Stimulated activated CD8-positive, alpha-beta memory T cell treated with anti-CD3 and anti-CD28 coated beads, Interleukin-15, amount 100 ng/mL, for 24 hours (primary cell): ENCODE results near the gene MMP15.
"Not testable (repeated sequence)": the region's sequence is repeated elsewhere in the genome, so short reads cannot be mapped to it uniquely, and the experiment has no call there.

ENCODE experiments used
- DNase-seq: peaks from one replicate; pipeline ENCODE4 v3.0.0-alpha.2; 2020; ENCODE audit warnings: low read depth

The MMP15 gene

DNA sequence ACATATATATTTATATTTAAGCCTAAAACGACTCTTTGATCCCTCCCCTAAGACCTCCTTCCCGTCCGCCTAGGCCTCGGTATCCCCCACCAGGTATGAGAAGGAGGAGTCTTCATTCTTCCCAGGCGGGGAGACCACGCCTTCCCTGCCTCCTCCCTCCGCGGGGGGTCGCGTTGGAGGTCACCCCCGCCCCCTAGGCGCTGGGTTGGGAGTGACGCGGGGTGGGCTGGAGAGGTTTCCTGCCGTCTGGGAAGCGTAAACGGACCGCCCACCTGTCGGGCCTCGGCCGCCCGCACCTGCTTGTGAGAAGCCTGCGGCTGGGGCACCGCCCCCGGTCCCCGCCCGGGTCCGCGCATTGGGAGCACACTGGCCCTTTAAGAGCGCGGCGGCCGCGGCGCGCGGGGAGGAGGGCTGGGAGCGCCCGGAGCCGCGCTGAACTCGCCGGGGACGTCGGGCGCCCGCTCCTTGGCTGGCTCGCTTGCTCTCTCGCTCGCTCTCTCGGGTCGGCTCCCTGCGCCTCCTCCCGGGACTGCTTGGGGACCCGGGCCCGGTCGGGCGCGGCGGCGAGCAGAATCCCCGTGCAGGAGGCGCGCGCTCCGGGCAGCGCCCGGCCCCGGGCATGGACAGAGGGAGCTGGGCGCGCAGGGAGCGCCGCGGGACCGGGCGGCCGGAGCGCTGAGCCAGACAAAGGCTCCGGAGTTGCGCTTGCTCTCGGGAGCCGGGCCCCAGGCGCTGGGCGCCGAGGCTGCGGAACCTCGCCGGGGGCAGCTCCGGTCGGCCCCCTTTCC lies at the start of gene MMP15:
TSS of gene MMP15 (plus strand) at position 404 of the 788 bp plus-strand sequence. CDS start 597 bp downstream, outside the sequence.
- peak; percentile 25 for DNase-seq

- DNase-seq, result no peak
These were observed 49.2 kb upstream of the MMP15 start for GRCh38 chr16:57976331-57976796.

GRCh38 chr16:57977418-57978069 lies 48.0 kb upstream of the MMP15 start:
- no peak for DNase-seq

DNA sequence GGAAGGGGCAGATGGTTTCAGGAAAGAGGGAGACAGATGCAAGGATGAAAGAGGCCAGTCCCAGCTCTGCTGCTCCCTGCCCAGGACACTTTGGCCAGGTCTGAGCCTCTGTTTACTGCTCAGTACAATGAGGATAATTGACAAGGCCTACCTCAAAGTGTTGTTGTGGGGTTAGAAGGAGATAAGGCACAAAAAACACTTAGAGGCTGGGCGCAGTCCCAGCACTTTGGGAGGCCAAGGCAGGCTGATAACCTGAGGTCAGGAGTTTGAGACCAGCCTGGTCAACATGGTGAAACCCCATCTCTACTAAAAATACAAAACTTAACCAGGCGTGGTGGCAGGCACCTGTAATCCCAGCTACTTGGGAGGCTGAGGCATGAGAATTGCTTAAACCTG lies 47.5 kb upstream of the MMP15 start:
- DNase-seq, result not testable (repeated sequence)

DNA sequence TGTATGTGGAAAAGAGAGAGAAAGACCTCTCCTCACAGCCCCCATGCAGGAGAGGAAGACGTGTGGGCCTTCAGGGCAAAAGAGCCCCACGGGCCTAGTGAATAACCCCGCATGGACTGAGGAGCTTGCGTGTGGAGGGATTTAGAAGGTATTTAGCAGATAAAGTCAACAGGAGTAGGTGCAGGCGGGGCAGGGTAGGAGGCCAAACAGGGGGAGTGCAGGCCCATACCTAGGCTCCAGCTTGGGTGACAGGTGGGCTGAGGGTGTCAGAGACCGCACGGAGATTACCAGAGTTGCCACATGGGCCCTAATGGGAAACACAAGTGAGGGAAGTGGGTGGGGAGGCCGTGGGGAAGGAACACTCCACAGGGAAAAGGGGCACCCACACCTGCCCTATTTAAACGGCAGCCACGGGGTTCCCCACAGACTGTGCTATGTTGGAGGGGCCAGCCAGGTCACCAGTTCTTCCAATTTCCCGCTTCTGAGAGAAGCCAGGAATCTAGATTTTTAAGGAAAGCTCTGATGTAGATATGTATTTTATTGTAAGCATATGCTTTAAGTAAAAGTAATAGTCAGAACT lies 46.5 kb upstream of the MMP15 start:
- no peak for DNase-seq

- no peak for DNase-seq
These were observed 43.9 kb upstream of the MMP15 start for GRCh38 chr16:57981636-57982035.

DNA sequence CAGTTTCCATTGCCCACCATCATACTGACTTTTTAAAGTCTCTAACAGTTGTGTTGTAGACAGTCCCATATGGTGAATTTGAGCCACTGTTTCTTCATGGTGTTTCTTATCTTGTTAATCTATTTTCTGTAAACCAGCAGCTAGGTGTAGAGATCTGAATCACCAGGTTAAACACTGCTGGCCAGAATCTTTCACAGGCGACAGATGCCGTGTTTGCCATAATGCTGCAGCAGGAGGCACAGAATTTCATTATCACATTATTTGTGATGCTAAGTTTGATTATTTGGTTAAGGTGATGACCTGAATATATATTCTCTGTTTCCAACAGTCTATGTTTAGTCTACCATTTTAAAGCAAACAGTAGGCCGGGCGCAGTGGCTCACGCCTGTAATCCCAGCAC lies 43.2 kb upstream of the MMP15 start:
- no peak for DNase-seq

GRCh38 chr16:57984443-57985203 lies 40.9 kb upstream of the MMP15 start:
- DNase-seq, result peak; percentile 72

- DNase-seq, result no peak
These were observed 40.1 kb upstream of the MMP15 start for GRCh38 chr16:57985204-57986181.

DNA sequence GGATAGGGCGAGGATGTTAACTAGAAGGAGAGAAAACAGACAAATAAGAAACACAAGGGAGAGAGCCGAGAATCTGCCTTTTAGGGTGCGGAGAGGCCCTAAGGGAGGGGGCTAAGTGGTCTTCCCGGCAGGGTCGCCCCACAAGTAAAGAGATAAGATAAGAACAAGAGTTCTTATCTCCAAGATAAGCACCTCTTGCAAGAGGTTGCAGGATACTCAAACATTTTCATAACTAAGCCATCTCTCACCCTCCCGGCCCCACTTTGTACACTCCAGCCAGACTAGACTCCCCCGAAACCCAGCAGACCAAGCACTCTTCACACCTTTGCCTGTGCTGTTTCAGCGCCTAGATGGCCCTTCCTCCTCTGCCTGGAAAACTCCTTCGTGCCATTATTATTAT lies 39.4 kb upstream of the MMP15 start:
- no peak for DNase-seq

DNA sequence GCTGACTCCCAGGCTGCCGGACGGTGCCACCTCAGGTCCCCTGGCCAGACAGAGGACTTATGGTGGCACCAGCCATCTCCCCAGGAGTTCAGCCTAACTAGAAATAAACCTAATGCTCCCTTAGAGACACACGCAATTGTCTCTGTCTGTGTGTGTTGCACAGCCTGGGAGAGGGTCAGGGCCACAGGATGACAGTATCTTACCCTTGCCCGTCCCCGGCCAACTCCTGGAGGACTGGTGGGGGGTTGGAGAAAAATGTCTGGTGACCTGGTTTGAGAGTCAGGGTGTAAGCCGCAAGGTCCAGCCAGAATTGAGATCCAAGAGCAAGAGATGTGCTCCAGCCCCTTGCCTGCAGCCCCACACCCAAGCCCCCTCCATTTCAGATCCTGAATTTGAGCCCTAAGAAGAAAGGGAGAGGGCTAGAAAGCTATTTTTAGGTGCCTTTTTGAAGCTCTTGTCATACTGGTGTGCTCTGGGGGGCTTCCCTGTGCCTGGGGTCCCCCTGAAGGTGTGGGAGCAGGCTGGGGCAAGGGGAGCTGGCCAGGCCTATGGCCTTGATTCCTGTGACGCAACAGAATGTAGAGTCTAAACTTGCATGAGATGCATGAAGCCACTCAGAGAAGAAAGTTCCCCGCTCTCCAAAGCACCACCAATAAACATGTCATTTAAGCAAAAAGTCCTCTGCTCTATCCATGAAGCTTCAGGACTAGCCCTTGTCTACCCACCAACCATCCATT lies 37.9 kb upstream of the MMP15 start:
- DNase-seq, result no peak

DNA sequence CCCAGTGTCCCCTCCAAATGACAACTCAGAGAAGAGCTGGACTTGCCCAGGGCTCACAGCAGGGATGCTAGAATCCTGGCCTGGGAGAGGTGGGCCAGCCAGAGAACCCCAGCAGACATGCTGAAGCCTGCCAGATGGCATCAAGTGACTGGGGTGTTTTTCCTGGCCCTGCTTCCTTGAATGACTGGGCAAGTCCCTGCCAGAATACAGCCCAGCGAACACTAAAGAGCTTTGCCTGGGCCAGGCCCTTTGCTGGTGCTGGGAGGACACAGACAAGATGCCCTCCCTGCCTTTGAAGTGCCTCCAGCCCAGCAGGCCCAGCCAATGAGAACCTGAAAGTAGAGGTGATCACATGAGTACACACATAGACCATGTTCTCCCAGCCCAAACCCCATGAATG lies 36.6 kb upstream of the MMP15 start:
- no peak for DNase-seq

GRCh38 chr16:57991551-57992059 lies 33.9 kb upstream of the MMP15 start:
- DNase-seq, result no peak

DNA sequence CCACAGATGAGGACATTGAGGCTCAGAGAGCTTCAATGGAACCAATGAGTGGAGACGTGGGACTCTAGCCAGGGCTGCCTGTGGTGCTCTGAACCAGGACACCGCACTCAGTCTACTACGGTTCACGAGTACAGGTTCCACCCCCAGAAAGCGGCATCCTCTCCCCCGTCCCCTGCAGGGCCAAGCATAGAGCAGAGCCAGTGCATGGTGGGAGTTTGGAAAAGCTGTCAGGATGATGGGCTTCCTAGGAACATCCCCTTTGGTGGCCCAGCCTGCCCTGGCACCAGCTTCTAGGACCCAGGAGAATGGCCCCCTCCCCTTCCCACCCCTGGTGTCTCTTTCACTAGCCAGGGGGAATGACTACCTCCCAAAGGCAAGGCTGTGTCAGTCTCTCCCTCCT lies 33.5 kb upstream of the MMP15 start:
- no peak for DNase-seq

GRCh38 chr16:57993438-57993837 lies 32.1 kb upstream of the MMP15 start:
- DNase-seq, result no peak

DNA sequence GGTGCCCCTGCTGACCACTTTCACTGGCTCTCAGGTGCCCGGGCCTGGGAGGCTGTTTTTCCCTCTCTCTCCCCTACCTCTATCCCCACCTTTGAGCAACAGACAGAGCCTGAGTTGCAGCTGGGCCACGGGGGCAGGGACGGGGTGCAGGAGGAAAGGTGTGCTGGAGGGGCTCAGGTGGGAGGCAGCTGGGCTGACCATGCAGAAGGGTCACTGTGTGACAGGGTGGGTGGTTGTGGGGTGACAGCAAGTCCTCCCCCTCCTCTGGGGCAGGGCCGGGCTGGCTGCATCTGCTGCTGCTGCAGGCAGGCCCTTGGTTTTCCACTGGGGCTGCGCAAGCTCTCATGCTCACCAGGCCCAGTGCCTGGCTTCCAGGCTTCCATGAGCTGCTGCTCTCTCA lies 31.7 kb upstream of the MMP15 start:
- no peak for DNase-seq

- DNase-seq, result no peak
These were observed 31.2 kb upstream of the MMP15 start for GRCh38 chr16:57994361-57994760.

- DNase-seq, result no peak
These were observed 30.8 kb upstream of the MMP15 start for GRCh38 chr16:57994778-57995177.

DNA sequence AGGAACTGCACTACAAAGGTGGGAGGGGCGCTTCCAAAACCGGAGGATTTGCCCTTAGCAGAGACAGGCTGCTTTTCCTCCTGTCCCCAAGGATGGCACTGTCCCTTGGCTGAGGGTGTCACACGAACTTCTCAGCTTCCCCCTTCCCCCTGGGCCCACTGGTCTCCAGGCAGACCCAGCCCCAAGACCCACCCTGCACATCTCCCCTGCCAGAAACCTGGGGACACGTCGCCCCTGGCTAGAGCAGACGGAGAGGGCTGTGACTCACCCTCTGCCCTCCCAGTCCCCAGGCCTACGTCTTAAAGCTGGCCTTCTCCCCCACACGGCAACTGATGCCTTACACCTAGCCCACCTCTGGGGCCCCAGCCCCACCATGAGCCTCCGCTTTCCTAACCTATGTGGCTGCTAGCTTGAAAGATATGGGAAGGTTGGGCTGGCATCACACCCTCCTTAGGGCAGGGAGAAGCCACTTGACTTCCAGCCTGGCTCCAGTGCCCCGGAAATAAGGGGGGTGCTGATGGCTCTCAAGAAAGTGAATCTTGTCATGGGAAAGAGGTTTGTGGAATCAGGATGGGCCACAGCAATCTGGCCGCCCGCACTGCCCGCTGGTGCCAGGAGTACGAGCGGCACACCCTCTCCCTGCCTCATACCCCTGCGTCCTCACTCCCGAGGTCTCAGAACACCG lies 29.7 kb upstream of the MMP15 start:
- DNase-seq, result no peak
